ENCODE data around the gene ZMYND10. TPM values are rescaled to one million over a fixed set of nuclear protein-coding genes. Genes with fewer than 3 reads are reported as not detected.

ZMYND10 gene
- total RNA-seq, 1 experiment from 2014 or later: 1.4 TPM

DNA sequence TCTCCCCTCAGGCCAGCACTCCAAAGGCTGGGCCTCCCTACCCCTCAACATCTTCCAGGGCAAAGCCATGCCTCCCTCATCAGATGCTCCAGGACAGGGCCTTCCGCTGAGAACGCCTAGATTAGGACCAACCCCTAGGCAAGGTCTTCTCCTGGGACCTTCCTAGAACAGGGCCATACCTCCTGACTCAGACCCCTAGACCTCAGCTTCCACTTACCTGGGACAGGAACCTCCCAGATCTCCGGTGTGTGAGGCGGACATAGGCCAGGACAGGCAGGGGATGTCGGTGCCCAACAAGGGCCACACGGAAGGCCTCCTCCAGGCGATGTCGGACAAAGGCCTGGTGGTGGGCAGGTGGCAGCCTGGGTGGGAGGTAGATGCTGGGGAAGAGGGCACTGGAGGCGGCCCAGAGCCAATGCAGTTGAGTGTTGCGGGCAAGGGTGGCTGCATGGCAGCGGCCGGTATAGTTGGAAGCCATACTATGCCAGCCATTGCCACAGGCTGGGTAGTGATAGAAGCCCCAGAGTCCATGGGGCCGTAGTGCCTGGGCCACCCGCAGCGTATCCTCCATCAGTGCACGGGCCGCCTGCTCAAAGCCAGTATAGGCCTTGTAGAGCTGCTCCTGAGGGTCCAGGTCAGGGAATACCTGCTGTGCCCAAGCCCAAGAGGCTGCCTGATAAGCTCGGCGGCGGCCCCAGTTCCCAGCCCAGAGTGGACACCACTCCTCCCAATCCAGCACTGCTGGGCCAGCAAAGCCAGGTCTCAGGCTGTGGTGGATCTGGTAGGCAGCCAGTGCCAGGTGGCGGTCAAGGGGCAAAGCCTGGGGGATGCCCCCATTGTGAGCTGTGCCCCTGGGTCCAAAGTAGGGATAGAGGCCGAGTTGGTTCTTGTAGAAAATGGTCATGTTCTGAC is 50.8 kb downstream of the ZMYND10 start:
- Histone ChIP-seq H2AFZ (ENCODE audit: low read length) (no peak overlapping the region), H3K56ac (ENCODE audit: insufficient read length, low read depth, low read length) (no peak overlapping the region), H3T11ph (ENCODE audit: low read length) (no peak overlapping the region), H2BK5ac (ENCODE audit: insufficient read length, low read length) (no peak overlapping the region), H3K18ac (ENCODE audit: insufficient read length, low read depth, low read length) (no peak overlapping the region), H3K4me1 (ENCODE audit: insufficient read depth, low read length) (no peaks in the 10 kb centered on the region), H3K14ac (ENCODE audit: insufficient read depth, low read length) (no peak overlapping the region), H4K91ac (ENCODE audit: insufficient read length, low read depth, low read length) (no peak overlapping the region), H3K23me2 (ENCODE audit: insufficient read length, low read depth, low read length, poor library complexity, severe bottlenecking) (peaks cover 11% of the 10 kb centered on the region), H2AK5ac (ENCODE audit: insufficient read length, low read length) (no peak overlapping the region), H3K79me1 (ENCODE audit: insufficient read depth, low read depth, low read length, poor library complexity, severe bottlenecking) (no peaks in the 10 kb centered on the region), H3K9ac (ENCODE audit: extremely low read depth, insufficient read length, low read length) (no peak overlapping the region), H4K5ac (ENCODE audit: insufficient read length, low read depth, low read length) (no peak overlapping the region), H2BK120ac (ENCODE audit: low read depth, low read length, poor library complexity, severe bottlenecking) (no peak overlapping the region), H3K9me3 (ENCODE audit: control insufficient read depth, low read depth, low read length) (no peaks in the 10 kb centered on the region), H3K4me2 (ENCODE audit: insufficient read depth, insufficient read length, low read length) (no peak overlapping the region), H4K20me1 (ENCODE audit: control insufficient read depth, insufficient read depth, insufficient read length) (no peaks in the 10 kb centered on the region), H2BK15ac (ENCODE audit: low read depth, low read length) (no peak overlapping the region), H2BK20ac (ENCODE audit: low read depth, low read length, poor library complexity, severe bottlenecking) (no peak overlapping the region), H3K27ac (ENCODE audit: insufficient read length, low read depth, low read length) (no peak overlapping the region), H3K23ac (ENCODE audit: insufficient read length, low read depth, low read length) (no peak overlapping the region), H3K27me3 (ENCODE audit: insufficient read depth, low read length) (no peaks in the 10 kb centered on the region), H4K8ac (replicated peaks; ENCODE audit: insufficient read length, low read depth, low read length) (no peak overlapping the region), H2BK12ac (ENCODE audit: insufficient read length, low read depth, low read length) (no peak overlapping the region), H3K4ac (ENCODE audit: low read depth, low read length) (no peak overlapping the region), H3K79me2 (ENCODE audit: insufficient read depth, low read length) (peaks cover 3% of the 10 kb centered on the region; the same call in 1 of the 2 replicates)
- H3K4me1 Mint-ChIP-seq: peaks cover 16 to 18% of the 10 kb centered on the region in 2 experiments
- no peak overlapping the region; a peak in 1 of 5 replicates for H3K4me3 Mint-ChIP-seq
- DNase-seq: no peak
- H3K27ac Mint-ChIP-seq: peak overlapping the region in 1 of 3 experiments; percentile 82; a peak in 2 of 7 replicates
- TF ChIP-seq, protein P1, sequence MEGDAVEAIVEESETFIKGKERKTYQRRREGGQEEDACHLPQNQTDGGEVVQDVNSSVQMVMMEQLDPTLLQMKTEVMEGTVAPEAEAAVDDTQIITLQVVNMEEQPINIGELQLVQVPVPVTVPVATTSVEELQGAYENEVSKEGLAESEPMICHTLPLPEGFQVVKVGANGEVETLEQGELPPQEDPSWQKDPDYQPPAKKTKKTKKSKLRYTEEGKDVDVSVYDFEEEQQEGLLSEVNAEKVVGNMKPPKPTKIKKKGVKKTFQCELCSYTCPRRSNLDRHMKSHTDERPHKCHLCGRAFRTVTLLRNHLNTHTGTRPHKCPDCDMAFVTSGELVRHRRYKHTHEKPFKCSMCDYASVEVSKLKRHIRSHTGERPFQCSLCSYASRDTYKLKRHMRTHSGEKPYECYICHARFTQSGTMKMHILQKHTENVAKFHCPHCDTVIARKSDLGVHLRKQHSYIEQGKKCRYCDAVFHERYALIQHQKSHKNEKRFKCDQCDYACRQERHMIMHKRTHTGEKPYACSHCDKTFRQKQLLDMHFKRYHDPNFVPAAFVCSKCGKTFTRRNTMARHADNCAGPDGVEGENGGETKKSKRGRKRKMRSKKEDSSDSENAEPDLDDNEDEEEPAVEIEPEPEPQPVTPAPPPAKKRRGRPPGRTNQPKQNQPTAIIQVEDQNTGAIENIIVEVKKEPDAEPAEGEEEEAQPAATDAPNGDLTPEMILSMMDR (conservative IDR thresholded peaks at IDR 0.05): no peak
- H3K36me3 Mint-ChIP-seq (ENCODE audit: insufficient read depth in 1 of 3, low read depth in 3 of 3): peaks cover 9 to 21% (median 13%) of the 10 kb centered on the region in 3 experiments; a peak in 6 of 7 replicates
- H3K9me3 Mint-ChIP-seq: no peaks in the 10 kb centered on the region; a peak in 1 of 5 replicates
- WGBS (ENCODE audit: extremely low coverage, insufficient read length, low lambda C conversion rate): no CpG with 5 or more reads among the region's 22 CpGs
- H3K27me3 Mint-ChIP-seq (ENCODE audit: low read depth): no peaks in the 10 kb centered on the region
